HEK293 (cell line): ENCODE data around the gene TPM1.

Experiments used
- CTCF ChIP-seq: fragments of 450-650 bp; formaldehyde crosslinking; IDR thresholded peaks from 2 replicates; pipeline ENCODE4 v1.5.1; 2016; ENCODE audit warnings: missing biosample characterization, missing genetic modification characterization
- KLF10 ChIP-seq: fragments of 450-650 bp; IDR thresholded peaks from 2 replicates; pipeline ENCODE4 v1.5.1; 2018; ENCODE audit warnings: missing biosample characterization, mild to moderate bottlenecking, missing genetic modification characterization
- KLF16 ChIP-seq: fragments of 450-650 bp; formaldehyde crosslinking; IDR thresholded peaks from 2 replicates; pipeline ENCODE4 v1.5.1; 2017; ENCODE audit warnings: missing biosample characterization, missing genetic modification characterization
- KLF7 ChIP-seq: fragments of 450-650 bp; formaldehyde crosslinking; IDR thresholded peaks from 2 replicates; pipeline ENCODE4 v1.5.1; 2016; ENCODE audit warnings: missing biosample characterization, missing genetic modification characterization, borderline replicate concordance
- SETDB1 ChIP-seq: IDR thresholded peaks from one replicate; pipeline ENCODE4 v1.6.1; 2017; ENCODE audit warnings: mild to moderate bottlenecking, low read length, moderate library complexity, mixed read lengths; ENCODE audit not compliant: insufficient read length
- TRIM28 ChIP-seq: IDR thresholded peaks from 2 replicates; pipeline ENCODE4 v1.6.1; 2011; ENCODE audit warnings: low read length, control low read depth, borderline replicate concordance
- YY1 ChIP-seq: fragments of 450-650 bp; formaldehyde crosslinking; IDR thresholded peaks from 2 replicates; pipeline ENCODE4 v1.5.1; 2018; ENCODE audit warnings: missing biosample characterization, missing genetic modification characterization
- ZBTB8A ChIP-seq: fragments of 450-650 bp; formaldehyde crosslinking; IDR thresholded peaks from 2 replicates; pipeline ENCODE4 v1.5.1; 2016; ENCODE audit warnings: missing biosample characterization, missing genetic modification characterization
- ZNF184 ChIP-seq: fragments of 450-650 bp; IDR thresholded peaks from 2 replicates; pipeline ENCODE4 v1.5.1; 2018; ENCODE audit warnings: missing biosample characterization, mild to moderate bottlenecking, missing genetic modification characterization
- ZNF292 ChIP-seq: fragments of 450-650 bp; formaldehyde crosslinking; IDR thresholded peaks from 2 replicates; pipeline ENCODE4 v1.5.1; 2016; ENCODE audit warnings: low read depth, missing biosample characterization, missing genetic modification characterization, borderline replicate concordance
- ZNF311 ChIP-seq: fragments of 450-650 bp; formaldehyde crosslinking; IDR thresholded peaks from 2 replicates; pipeline ENCODE4 v1.5.1; 2017; ENCODE audit warnings: missing biosample characterization, missing genetic modification characterization, borderline replicate concordance
- ZNF354C ChIP-seq: fragments of 450-650 bp; formaldehyde crosslinking; IDR thresholded peaks from 2 replicates; pipeline ENCODE4 v1.5.1; 2016; ENCODE audit warnings: missing biosample characterization, missing genetic modification characterization, low read depth, borderline replicate concordance
- ZNF843 ChIP-seq: fragments of 450-650 bp; formaldehyde crosslinking; IDR thresholded peaks from 2 replicates; pipeline ENCODE4 v1.5.1; 2016; ENCODE audit warnings: missing biosample characterization, missing genetic modification characterization
- ZSCAN18 ChIP-seq: fragments of 450-650 bp; formaldehyde crosslinking; IDR thresholded peaks from 2 replicates; pipeline ENCODE4 v1.5.1; 2016; ENCODE audit warnings: missing biosample characterization, missing genetic modification characterization

DNA sequence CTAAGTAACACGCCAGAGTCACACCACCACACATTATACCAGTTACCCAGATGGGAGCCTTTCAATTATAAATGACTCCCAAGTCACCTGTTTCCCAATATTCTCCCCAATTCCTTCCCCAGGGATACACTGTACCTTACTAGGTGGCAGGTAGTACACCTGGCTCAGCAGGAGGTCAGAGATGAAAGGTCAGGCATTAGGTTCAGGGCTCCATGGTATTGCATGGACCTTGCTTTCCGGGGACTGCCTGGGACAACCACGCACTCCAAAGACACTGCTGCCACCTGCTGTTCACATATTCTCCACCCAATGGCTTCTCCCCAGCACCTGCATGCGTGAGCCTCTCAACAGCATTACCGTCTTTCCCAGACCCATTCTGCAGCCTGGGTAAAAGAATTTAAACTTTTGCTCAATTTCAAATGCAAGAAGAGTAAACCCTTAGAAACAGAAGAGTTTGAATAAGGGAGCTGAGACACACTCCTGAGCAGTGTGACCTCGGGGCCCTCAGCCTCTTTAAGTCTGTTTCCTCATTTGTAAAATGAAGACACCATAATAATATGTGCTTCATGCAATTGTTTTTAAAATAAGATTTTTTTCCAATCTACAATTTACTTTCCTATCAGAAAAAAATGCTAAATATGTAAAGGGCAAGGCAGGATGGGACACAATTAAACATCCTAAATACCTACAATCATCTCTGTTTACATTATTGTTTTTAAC, 51.1 kb downstream of the TPM1 start:
- TF ChIP-seq YY1 (tag by site-specific recombination): no peak
- no peak for TF ChIP-seq ZBTB8A (tag by site-specific recombination)
- TF ChIP-seq ZNF843 (tag by site-specific recombination): no peak
- no peak for TF ChIP-seq KLF10
- TF ChIP-seq ZNF292 (tag by site-specific recombination): no peak
- TF ChIP-seq ZNF354C (tag by site-specific recombination): no peak
- TF ChIP-seq TRIM28: no peak
- TF ChIP-seq ZSCAN18 (tag by site-specific recombination): no peak
- no peak for TF ChIP-seq KLF7 (tag by site-specific recombination)
- TF ChIP-seq ZNF311: no peak
- TF ChIP-seq CTCF (tag by site-specific recombination): peak; percentile 74; the same call in 1 of the 2 replicates
- no peak for TF ChIP-seq KLF16
- TF ChIP-seq SETDB1: no peak
- no peak for TF ChIP-seq ZNF184 (tag by site-specific recombination)
